MM.1S (cell line): ENCODE measurements around the gene BARX2.

Experiments
- DNase-seq: peaks from one replicate; pipeline ENCODE4 v3.0.0-alpha.2; 2015
- H2AFZ ChIP-seq: fragments of 300-600 bp; sonication (generic); 2 replicates; pipeline ENCODE4 v1.6.0; 2016; ENCODE audit warnings: antibody characterized with exemption, low read length
- H3F3A ChIP-seq: fragments of 300-600 bp; sonication (generic); 2 replicates; pipeline ENCODE4 v1.6.1; 2016; ENCODE audit warnings: mild to moderate bottlenecking, antibody characterized with exemption, low read length, moderate library complexity, mixed read lengths; ENCODE audit not compliant: insufficient read depth
- H3K27ac ChIP-seq: fragments of 300-600 bp; sonication (generic); 2 replicates; pipeline ENCODE4 v1.5.1; 2016; ENCODE audit warnings: mild to moderate bottlenecking, low read length
- H3K27me3 ChIP-seq: fragments of 300-600 bp; sonication (generic); replicated peaks from 2 replicates; pipeline ENCODE4 v1.6.0; 2016; ENCODE audit warnings: low read length; ENCODE audit not compliant: insufficient read depth
- H3K36me3 ChIP-seq: fragments of 300-600 bp; sonication (generic); replicated peaks from 2 replicates; pipeline ENCODE4 v1.6.1; 2016; ENCODE audit warnings: mild to moderate bottlenecking, low read length, mixed read lengths; ENCODE audit not compliant: insufficient read depth
- H3K4me1 ChIP-seq: fragments of 300-600 bp; sonication (generic); 2 replicates; pipeline ENCODE4 v1.6.1; 2016; ENCODE audit warnings: low read length, mixed read lengths
- H3K4me2 ChIP-seq: fragments of 300-600 bp; sonication (generic); 2 replicates; pipeline ENCODE4 v1.6.0; 2016; ENCODE audit warnings: low read depth, low read length
- H3K4me3 ChIP-seq: fragments of 300-600 bp; sonication (generic); 2 replicates; pipeline ENCODE4 v1.5.1; 2016; ENCODE audit warnings: low read length, mixed read lengths
- H3K79me2 ChIP-seq: fragments of 300-600 bp; sonication (generic); 2 replicates; pipeline ENCODE4 v1.6.1; 2016; ENCODE audit warnings: mixed run types, low read length, mixed read lengths
- H3K9ac ChIP-seq: fragments of 300-600 bp; sonication (generic); 2 replicates; pipeline ENCODE4 v1.6.1; 2016; ENCODE audit warnings: low read length, mixed read lengths
- H3K9me2 ChIP-seq: fragments of 300-600 bp; sonication (generic); replicated peaks from 2 replicates; pipeline ENCODE4 v1.6.1; 2016; ENCODE audit warnings: mild to moderate bottlenecking, low read length, mixed read lengths; ENCODE audit not compliant: insufficient read depth
- H3K9me3 ChIP-seq: fragments of 300-600 bp; sonication (generic); replicated peaks from 2 replicates; pipeline ENCODE4 v1.6.1; 2016; ENCODE audit warnings: mild to moderate bottlenecking, low read length, mixed read lengths; ENCODE audit not compliant: insufficient read depth
- H4K20me1 ChIP-seq: fragments of 300-600 bp; sonication (generic); 2 replicates; pipeline ENCODE4 v1.6.1; 2016; ENCODE audit warnings: mild to moderate bottlenecking, low read length, moderate library complexity, mixed read lengths; ENCODE audit not compliant: insufficient read depth
- EZH2 ChIP-seq: fragments of 300-600 bp; sonication (generic); optimal IDR thresholded peaks from 2 replicates; pipeline ENCODE3; 2017; ENCODE audit warnings: low read depth, mild to moderate bottlenecking, antibody characterized with exemption, low read length, mixed read lengths
- EZH2phosphoT487 ChIP-seq: fragments of 300-600 bp; sonication (generic); IDR thresholded peaks from 2 replicates; pipeline ENCODE4 v1.6.1; 2018; ENCODE audit warnings: antibody characterized with exemption, low read length
- TF ChIP-seq, protein P1 (sequence below): fragments of 300-600 bp; sonication (generic); IDR thresholded peaks from 2 replicates; pipeline ENCODE4 v1.5.1; 2016; ENCODE audit warnings: antibody characterized with exemption, low read length, mixed read lengths

Gene BARX2

DNA sequence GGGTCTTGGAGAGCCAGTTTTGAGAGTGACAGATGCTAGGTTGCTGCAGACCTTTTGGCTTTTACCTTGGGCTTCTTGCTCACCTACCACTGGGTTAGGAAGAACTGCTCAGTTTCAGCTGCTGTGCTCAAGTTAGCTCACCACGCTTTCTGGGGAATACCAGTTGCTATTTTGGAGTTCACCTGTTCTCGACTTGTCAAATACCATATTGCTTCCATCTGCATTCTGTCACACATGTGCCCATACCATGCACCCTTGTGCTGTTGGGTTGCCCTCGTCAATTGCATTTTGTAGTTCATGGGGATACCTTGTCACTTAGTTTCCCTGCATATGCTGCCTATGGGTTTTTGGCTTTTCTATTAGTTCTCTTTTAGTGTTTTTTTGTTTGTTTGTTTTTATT is 23.0 kb upstream of the BARX2 start:
- H3K9ac ChIP-seq = peak overlapping the region; percentile 31; the same call in 1 of the 2 replicates
- no peaks in the 10 kb centered on the region for H3K27me3 ChIP-seq
- H3K4me2 ChIP-seq = peak overlapping the region; percentile 48; the same call in 1 of the 2 replicates
- peaks cover 41% of the 10 kb centered on the region for H3K4me1 ChIP-seq
- H3K9me3 ChIP-seq = no peaks in the 10 kb centered on the region
- peak overlapping the region; percentile 74 for H3K27ac ChIP-seq
- peak; percentile 92 for DNase-seq
- TF ChIP-seq EZH2 = no peak
- TF ChIP-seq, protein P1, sequence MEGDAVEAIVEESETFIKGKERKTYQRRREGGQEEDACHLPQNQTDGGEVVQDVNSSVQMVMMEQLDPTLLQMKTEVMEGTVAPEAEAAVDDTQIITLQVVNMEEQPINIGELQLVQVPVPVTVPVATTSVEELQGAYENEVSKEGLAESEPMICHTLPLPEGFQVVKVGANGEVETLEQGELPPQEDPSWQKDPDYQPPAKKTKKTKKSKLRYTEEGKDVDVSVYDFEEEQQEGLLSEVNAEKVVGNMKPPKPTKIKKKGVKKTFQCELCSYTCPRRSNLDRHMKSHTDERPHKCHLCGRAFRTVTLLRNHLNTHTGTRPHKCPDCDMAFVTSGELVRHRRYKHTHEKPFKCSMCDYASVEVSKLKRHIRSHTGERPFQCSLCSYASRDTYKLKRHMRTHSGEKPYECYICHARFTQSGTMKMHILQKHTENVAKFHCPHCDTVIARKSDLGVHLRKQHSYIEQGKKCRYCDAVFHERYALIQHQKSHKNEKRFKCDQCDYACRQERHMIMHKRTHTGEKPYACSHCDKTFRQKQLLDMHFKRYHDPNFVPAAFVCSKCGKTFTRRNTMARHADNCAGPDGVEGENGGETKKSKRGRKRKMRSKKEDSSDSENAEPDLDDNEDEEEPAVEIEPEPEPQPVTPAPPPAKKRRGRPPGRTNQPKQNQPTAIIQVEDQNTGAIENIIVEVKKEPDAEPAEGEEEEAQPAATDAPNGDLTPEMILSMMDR = no peak
- TF ChIP-seq EZH2phosphoT487 = no peak
- no peaks in the 10 kb centered on the region for H3K9me2 ChIP-seq
- no peaks in the 10 kb centered on the region for H3K79me2 ChIP-seq
- no peaks in the 10 kb centered on the region for H4K20me1 ChIP-seq
- peaks cover 9% of the 10 kb centered on the region for H3F3A ChIP-seq
- H3K36me3 ChIP-seq = no peaks in the 10 kb centered on the region
- H3K4me3 ChIP-seq = no peak overlapping the region
- peak overlapping the region; percentile 10; the same call in 1 of the 2 replicates for H2AFZ ChIP-seq

GRCh38 chr11:129354691-129355090 is 21.0 kb upstream of the BARX2 start:
- no peak overlapping the region for H2AFZ ChIP-seq
- H4K20me1 ChIP-seq = no peaks in the 10 kb centered on the region
- no peak for TF ChIP-seq EZH2phosphoT487
- TF ChIP-seq, protein P1 = no peak
- H3K36me3 ChIP-seq = no peaks in the 10 kb centered on the region
- no peaks in the 10 kb centered on the region for H3K9me3 ChIP-seq
- no peak overlapping the region for H3K4me3 ChIP-seq
- H3K79me2 ChIP-seq = no peaks in the 10 kb centered on the region
- no peaks in the 10 kb centered on the region for H3K27me3 ChIP-seq
- H3F3A ChIP-seq = peaks cover 9% of the 10 kb centered on the region
- H3K9me2 ChIP-seq = no peaks in the 10 kb centered on the region
- DNase-seq = no peak
- peaks cover 41% of the 10 kb centered on the region for H3K4me1 ChIP-seq
- no peak overlapping the region for H3K27ac ChIP-seq
- H3K9ac ChIP-seq = no peak overlapping the region
- no peak overlapping the region for H3K4me2 ChIP-seq

GRCh38 chr11:129359748-129360147 is 15.9 kb upstream of the BARX2 start:
- no peak for DNase-seq
- Histone ChIP-seq H3K4me3 (no peak overlapping the region), H3K36me3 (no peaks in the 10 kb centered on the region), H3K4me2 (no peak overlapping the region), H3K79me2 (no peaks in the 10 kb centered on the region), H3F3A (0 out of 2 replicates have a peak, but pooled peaks cover 5% of the 10 kb centered on the region), H3K27ac (no peak overlapping the region), H3K9me2 (no peaks in the 10 kb centered on the region), H2AFZ (no peak overlapping the region), H3K4me1 (peaks cover 26% of the 10 kb centered on the region), H3K27me3 (no peaks in the 10 kb centered on the region), H4K20me1 (no peaks in the 10 kb centered on the region), H3K9ac (no peak overlapping the region), H3K9me3 (no peaks in the 10 kb centered on the region)
- TF ChIP-seq EZH2 = no peak
- TF ChIP-seq, protein P1 = no peak
